ENCODE data around the gene DDX1.
"Not testable (repeated sequence)": the region's sequence is repeated elsewhere in the genome, so short reads cannot be mapped to it uniquely, and the experiment has no call there.

The DDX1 gene

GRCh38 chr2:15596968-15597367 lies 5.3 kb downstream of the DDX1 start:
- no peak for DNase-seq

- no peak for DNase-seq
These were observed 8.3 kb downstream of the DDX1 start for GRCh38 chr2:15599994-15600393.

- DNase-seq: no peak
These were observed 10.0 kb downstream of the DDX1 start for GRCh38 chr2:15601681-15602080.

- no peak for DNase-seq
These were observed 10.7 kb downstream of the DDX1 start for GRCh38 chr2:15602393-15602792.

- no peak for DNase-seq
These were observed 11.5 kb downstream of the DDX1 start for GRCh38 chr2:15603044-15603765.

GRCh38 chr2:15603948-15604347 lies 12.3 kb downstream of the DDX1 start:
- DNase-seq: no peak

GRCh38 chr2:15605721-15606120 lies 14.1 kb downstream of the DDX1 start:
- no peak for DNase-seq

GRCh38 chr2:15606481-15607441 lies 15.1 kb downstream of the DDX1 start:
- no peak for DNase-seq

GRCh38 chr2:15607709-15608391 lies 16.2 kb downstream of the DDX1 start:
- DNase-seq: no peak

- no peak for DNase-seq
These were observed 16.7 kb downstream of the DDX1 start for GRCh38 chr2:15608392-15608761.

GRCh38 chr2:15609341-15610042 lies 17.8 kb downstream of the DDX1 start:
- no peak for DNase-seq

- no peak for DNase-seq
These were observed 18.8 kb downstream of the DDX1 start for GRCh38 chr2:15610430-15610952.

GRCh38 chr2:15612101-15612500 lies 20.4 kb downstream of the DDX1 start:
- not testable (repeated sequence) for DNase-seq

- no peak for DNase-seq
These were observed 22.2 kb downstream of the DDX1 start for GRCh38 chr2:15613736-15614429.

- DNase-seq: no peak
These were observed 23.1 kb downstream of the DDX1 start for GRCh38 chr2:15614545-15615300.

GRCh38 chr2:15615301-15615920 lies 23.7 kb downstream of the DDX1 start:
- no peak for DNase-seq

- DNase-seq: no peak
These were observed 24.8 kb downstream of the DDX1 start for GRCh38 chr2:15616429-15616828.

GRCh38 chr2:15616850-15617777 lies 25.4 kb downstream of the DDX1 start:
- DNase-seq: no peak

GRCh38 chr2:15617778-15618448 lies 26.2 kb downstream of the DDX1 start:
- DNase-seq: no peak

All from amniotic stem cell (primary cell).